GM12878 (cell line): ENCODE results near the gene NDUFV3. TPM values are rescaled to one million over a fixed set of nuclear protein-coding genes. Genes with fewer than 3 reads are reported as not detected.
A peak's percentile ranks its signal among the peaks of the same experiment; 100 is the strongest.

Experiments used
- ASH2L ChIP-seq: fragments of 300-600, 200-600 bp; sonication (generic); IDR thresholded peaks from 2 replicates; pipeline ENCODE4 v1.6.1; 2017; ENCODE audit warnings: low read depth, mild to moderate bottlenecking, borderline replicate concordance
- CBX3 ChIP-seq: fragments of 200-600 bp; sonication (generic); IDR thresholded peaks from 2 replicates; pipeline ENCODE4 v1.6.1; 2016; ENCODE audit warnings: low read depth, borderline replicate concordance
- DPF2 ChIP-seq: fragments of 450-650 bp; IDR thresholded peaks from 2 replicates; pipeline ENCODE4 v1.6.1; 2017; ENCODE audit warnings: mild to moderate bottlenecking
- FOXK2 ChIP-seq: fragments of 450-650 bp; IDR thresholded peaks from 2 replicates; pipeline ENCODE4 v1.6.1; 2017; ENCODE audit warnings: mild to moderate bottlenecking, moderate library complexity
- HDGF ChIP-seq: fragments of 450-650 bp; IDR thresholded peaks from 2 replicates; pipeline ENCODE4 v1.6.1; 2016; ENCODE audit warnings: antibody characterized with exemption
- MEF2B ChIP-seq: fragments of 450-650 bp; IDR thresholded peaks from 2 replicates; pipeline ENCODE4 v1.6.1; 2018; ENCODE audit warnings: mild to moderate bottlenecking, moderate library complexity; ENCODE audit not compliant: partially characterized antibody, poor library complexity, severe bottlenecking
- MTA2 ChIP-seq: fragments of 450-650 bp; IDR thresholded peaks from 2 replicates; pipeline ENCODE4 v1.6.1; 2016; ENCODE audit warnings: low read depth, mild to moderate bottlenecking, moderate library complexity
- NR2C2 ChIP-seq: IDR thresholded peaks from 2 replicates; pipeline ENCODE4 v1.6.1; 2011; ENCODE audit warnings: borderline replicate concordance, low read depth; ENCODE audit not compliant: control insufficient read depth, insufficient read length
- RBBP5 ChIP-seq: fragments of 200-600 bp; sonication (generic); conservative IDR thresholded peaks from 2 replicates; pipeline ENCODE4 v1.6.1; 2016
- SP1 ChIP-seq: IDR thresholded peaks from one replicate; pipeline ENCODE4 v1.6.1; 2011; ENCODE audit warnings: low read depth, low read length
- SREBF1 ChIP-seq: IDR thresholded peaks from 2 replicates; pipeline ENCODE4 v1.6.1; 2012; ENCODE audit warnings: mild to moderate bottlenecking, low read length
- STAT3 ChIP-seq: IDR thresholded peaks from 2 replicates; pipeline ENCODE4 v1.6.1; 2011; ENCODE audit warnings: low read depth, low read length, improper control_type of control experiment
- ZNF24 ChIP-seq: fragments of 450-650 bp; IDR thresholded peaks from 2 replicates; pipeline ENCODE4 v1.6.1; 2017; ENCODE audit warnings: antibody characterized with exemption, mild to moderate bottlenecking
- ZNF274 ChIP-seq: IDR thresholded peaks from one replicate; pipeline ENCODE4 v1.8.0; 2011; ENCODE audit not compliant: insufficient read length, insufficient read depth
- ZSCAN29 ChIP-seq: fragments of 450-650 bp; IDR thresholded peaks from 2 replicates; pipeline ENCODE4 v1.6.1; 2017; ENCODE audit warnings: mild to moderate bottlenecking, moderate library complexity
- polyA plus RNA-seq, 11 experiments: library from polyadenylated mRNA; depleted of rRNA in 4 of 11; unstranded in 6 of 11; stranded (reverse) in 5 of 11; fragments of >200 nt; fragmentation: Nextera tagmentation in 4 of 11; fragmentation: Illumina TruSeq in 1 of 11; extraction: Ambion mirVana in 4 of 11; extraction: Trizol in 1 of 11; gene quantifications; 1 replicate in 1 of 11; 2 replicates in 10 of 11; pipeline versions ENCODE4 v1.2.1 to v1.2.3, GENCODE V29; 2011 to 2016; ENCODE audit warnings: inconsistent platforms in 2 of 11, missing spikeins in 2 of 11, low read depth in 1 of 11
- total RNA-seq, 4 experiments: library from RNA; depleted of rRNA in 3 of 4; stranded (reverse); fragments of >200 nt in 3 of 4; fragmentation: Illumina TruSeq in 1 of 4; extraction: Trizol in 1 of 4; gene quantifications; 2 replicates each; pipeline versions ENCODE4 v1.2.1 to v1.2.3, GENCODE V29; 2013 to 2021
- TF ChIP-seq, protein P1 (sequence below), 3 experiments: IDR thresholded peaks in 2 of 3; conservative IDR thresholded peaks in 1 of 3; 2 replicates each; pipeline ENCODE4 v1.5.1; 2011; ENCODE audit warnings: low read depth in 3 of 3, low read length in 3 of 3, mild to moderate bottlenecking in 3 of 3, control low read depth in 2 of 3, moderate library complexity in 2 of 3, inconsistent platforms in 1 of 3, mixed read lengths in 1 of 3; ENCODE audit not compliant: control insufficient read depth in 2 of 3, insufficient read depth in 1 of 3; ENCODE audit errors: extremely low read depth in 1 of 3
- TF ChIP-seq, protein P2 (sequence below): fragments of 450-650 bp; formaldehyde crosslinking; IDR thresholded peaks from 2 replicates; pipeline ENCODE4 v1.5.0; 2022; ENCODE audit warnings: mild to moderate bottlenecking, missing genetic modification characterization
- TF ChIP-seq, protein P3 (sequence below): IDR thresholded peaks from 2 replicates; pipeline ENCODE4 v1.6.1; 2011; ENCODE audit warnings: low read depth, mild to moderate bottlenecking, low read length, moderate library complexity, borderline replicate concordance; ENCODE audit errors: extremely low read depth
- TF ChIP-seq, protein P4 (sequence below): fragments of 450-650 bp; IDR thresholded peaks from 2 replicates; pipeline ENCODE4 v1.6.1; 2017; ENCODE audit warnings: mild to moderate bottlenecking, moderate library complexity

The NDUFV3 gene
- total and polyA plus RNA-seq, 10 of the 15 experiments (the other 5 are each of a cell fraction or from before 2014, with no cell fraction given): 7.0 to 44.7 (median 29.9) TPM

DNA sequence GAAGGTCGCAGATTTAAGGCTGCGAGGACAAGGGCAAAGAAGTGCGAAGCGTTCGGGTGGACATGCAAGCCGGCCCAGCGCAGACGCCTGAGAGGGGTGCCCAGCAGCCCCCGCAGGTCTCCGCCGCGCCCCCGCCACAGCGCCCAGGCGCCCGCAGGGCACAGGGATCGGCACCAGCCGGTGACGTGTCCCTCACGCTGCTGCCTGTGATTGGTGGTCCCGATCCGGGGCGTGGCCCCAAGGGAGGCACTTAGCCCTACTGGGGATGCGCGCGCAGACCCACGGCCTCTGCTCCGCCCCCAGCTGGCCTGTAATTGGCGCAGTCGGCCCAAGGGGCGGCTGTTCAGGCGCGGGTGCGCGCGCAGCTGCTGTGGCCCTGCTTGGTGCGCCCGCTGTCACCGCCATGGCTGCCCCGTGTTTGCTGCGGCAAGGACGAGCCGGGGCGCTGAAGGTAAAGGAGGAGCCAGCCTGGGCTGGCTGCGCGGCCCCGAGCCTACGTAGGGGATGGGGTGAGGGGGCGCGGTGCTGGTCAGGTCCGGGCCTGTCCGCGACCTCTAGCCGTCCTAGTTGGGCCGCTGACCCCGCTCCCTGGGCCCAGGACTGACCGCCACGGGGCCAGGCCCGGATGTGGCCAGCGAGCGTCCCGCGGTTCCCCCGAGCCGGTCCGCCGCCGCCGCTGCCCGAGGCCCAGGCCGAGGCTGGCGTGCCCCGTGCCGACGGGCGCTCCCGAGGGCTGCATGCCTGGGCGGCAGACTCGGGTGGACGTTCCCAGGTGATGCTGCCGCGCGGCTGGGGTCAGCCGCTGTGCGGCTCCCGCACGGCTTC is at the start of gene NDUFV3 (continued):
- TF ChIP-seq, protein P1, sequence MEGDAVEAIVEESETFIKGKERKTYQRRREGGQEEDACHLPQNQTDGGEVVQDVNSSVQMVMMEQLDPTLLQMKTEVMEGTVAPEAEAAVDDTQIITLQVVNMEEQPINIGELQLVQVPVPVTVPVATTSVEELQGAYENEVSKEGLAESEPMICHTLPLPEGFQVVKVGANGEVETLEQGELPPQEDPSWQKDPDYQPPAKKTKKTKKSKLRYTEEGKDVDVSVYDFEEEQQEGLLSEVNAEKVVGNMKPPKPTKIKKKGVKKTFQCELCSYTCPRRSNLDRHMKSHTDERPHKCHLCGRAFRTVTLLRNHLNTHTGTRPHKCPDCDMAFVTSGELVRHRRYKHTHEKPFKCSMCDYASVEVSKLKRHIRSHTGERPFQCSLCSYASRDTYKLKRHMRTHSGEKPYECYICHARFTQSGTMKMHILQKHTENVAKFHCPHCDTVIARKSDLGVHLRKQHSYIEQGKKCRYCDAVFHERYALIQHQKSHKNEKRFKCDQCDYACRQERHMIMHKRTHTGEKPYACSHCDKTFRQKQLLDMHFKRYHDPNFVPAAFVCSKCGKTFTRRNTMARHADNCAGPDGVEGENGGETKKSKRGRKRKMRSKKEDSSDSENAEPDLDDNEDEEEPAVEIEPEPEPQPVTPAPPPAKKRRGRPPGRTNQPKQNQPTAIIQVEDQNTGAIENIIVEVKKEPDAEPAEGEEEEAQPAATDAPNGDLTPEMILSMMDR (IDR thresholded peaks at IDR 0.05 in 2 of 3, conservative IDR thresholded peaks at IDR 0.05 in 1 of 3; ENCODE audit: control insufficient read depth in 2 of 3, extremely low read depth in 1 of 3, insufficient read depth in 1 of 3, low read depth in 3 of 3, low read length in 3 of 3): no peak
- TF ChIP-seq STAT3: no peak
- TF ChIP-seq ZNF274: no peak
- TF ChIP-seq MEF2B: no peak
- no peak for TF ChIP-seq RBBP5
- TF ChIP-seq DPF2: peak; percentile 82
- TF ChIP-seq CBX3: no peak
- TF ChIP-seq ZSCAN29: no peak
- TF ChIP-seq, protein P2, sequence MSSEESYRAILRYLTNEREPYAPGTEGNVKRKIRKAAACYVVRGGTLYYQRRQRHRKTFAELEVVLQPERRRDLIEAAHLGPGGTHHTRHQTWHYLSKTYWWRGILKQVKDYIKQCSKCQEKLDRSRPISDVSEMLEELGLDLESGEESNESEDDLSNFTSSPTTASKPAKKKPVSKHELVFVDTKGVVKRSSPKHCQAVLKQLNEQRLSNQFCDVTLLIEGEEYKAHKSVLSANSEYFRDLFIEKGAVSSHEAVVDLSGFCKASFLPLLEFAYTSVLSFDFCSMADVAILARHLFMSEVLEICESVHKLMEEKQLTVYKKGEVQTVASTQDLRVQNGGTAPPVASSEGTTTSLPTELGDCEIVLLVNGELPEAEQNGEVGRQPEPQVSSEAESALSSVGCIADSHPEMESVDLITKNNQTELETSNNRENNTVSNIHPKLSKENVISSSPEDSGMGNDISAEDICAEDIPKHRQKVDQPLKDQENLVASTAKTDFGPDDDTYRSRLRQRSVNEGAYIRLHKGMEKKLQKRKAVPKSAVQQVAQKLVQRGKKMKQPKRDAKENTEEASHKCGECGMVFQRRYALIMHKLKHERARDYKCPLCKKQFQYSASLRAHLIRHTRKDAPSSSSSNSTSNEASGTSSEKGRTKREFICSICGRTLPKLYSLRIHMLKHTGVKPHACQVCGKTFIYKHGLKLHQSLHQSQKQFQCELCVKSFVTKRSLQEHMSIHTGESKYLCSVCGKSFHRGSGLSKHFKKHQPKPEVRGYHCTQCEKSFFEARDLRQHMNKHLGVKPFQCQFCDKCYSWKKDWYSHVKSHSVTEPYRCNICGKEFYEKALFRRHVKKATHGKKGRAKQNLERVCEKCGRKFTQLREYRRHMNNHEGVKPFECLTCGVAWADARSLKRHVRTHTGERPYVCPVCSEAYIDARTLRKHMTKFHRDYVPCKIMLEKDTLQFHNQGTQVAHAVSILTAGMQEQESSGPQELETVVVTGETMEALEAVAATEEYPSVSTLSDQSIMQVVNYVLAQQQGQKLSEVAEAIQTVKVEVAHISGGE (CRISPR knock-in tag): no peak
- TF ChIP-seq, protein P3, sequence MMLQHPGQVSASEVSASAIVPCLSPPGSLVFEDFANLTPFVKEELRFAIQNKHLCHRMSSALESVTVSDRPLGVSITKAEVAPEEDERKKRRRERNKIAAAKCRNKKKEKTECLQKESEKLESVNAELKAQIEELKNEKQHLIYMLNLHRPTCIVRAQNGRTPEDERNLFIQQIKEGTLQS: no peak
- no peak for TF ChIP-seq ASH2L
- TF ChIP-seq FOXK2: no peak
- TF ChIP-seq, protein P4, sequence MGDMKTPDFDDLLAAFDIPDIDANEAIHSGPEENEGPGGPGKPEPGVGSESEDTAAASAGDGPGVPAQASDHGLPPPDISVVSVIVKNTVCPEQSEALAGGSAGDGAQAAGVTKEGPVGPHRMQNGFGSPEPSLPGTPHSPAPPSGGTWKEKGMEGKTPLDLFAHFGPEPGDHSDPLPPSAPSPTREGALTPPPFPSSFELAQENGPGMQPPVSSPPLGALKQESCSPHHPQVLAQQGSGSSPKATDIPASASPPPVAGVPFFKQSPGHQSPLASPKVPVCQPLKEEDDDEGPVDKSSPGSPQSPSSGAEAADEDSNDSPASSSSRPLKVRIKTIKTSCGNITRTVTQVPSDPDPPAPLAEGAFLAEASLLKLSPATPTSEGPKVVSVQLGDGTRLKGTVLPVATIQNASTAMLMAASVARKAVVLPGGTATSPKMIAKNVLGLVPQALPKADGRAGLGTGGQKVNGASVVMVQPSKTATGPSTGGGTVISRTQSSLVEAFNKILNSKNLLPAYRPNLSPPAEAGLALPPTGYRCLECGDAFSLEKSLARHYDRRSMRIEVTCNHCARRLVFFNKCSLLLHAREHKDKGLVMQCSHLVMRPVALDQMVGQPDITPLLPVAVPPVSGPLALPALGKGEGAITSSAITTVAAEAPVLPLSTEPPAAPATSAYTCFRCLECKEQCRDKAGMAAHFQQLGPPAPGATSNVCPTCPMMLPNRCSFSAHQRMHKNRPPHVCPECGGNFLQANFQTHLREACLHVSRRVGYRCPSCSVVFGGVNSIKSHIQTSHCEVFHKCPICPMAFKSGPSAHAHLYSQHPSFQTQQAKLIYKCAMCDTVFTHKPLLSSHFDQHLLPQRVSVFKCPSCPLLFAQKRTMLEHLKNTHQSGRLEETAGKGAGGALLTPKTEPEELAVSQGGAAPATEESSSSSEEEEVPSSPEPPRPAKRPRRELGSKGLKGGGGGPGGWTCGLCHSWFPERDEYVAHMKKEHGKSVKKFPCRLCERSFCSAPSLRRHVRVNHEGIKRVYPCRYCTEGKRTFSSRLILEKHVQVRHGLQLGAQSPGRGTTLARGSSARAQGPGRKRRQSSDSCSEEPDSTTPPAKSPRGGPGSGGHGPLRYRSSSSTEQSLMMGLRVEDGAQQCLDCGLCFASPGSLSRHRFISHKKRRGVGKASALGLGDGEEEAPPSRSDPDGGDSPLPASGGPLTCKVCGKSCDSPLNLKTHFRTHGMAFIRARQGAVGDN: peak; percentile 47; the same call in 1 of the 2 replicates
- TF ChIP-seq MTA2: no peak
- peak; percentile 81 for TF ChIP-seq SP1
- no peak for TF ChIP-seq SREBF1
- no peak for TF ChIP-seq NR2C2
- TF ChIP-seq HDGF: peak; percentile 88; the same call in 1 of the 2 replicates
- no peak for TF ChIP-seq ZNF24
